Amniotic epithelial cell (primary cell): ENCODE results near the gene CCL5.

Experiments
- DNase-seq: peaks from one replicate; pipeline ENCODE4 v3.0.0-alpha.2; 2010; ENCODE audit warnings: low read depth

The CCL5 gene

DNA sequence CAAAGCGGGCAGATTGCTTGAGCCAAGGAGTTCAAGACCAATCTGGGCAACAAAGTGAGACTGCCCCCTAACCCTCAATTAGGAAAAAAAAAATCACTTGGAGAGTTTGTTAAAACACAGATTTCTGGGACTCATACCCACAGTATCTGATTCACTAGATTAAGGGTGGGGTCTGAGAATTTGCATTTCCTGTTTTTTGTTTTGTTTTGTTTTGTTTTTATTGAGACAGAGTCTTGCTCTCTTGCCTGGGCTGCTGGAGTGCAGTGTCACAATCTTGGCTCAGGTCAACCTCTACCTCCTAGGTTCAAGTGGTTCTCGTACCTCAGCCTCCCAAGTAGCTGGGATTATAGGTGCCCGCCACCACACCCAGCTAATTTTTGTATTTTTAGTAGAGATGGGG, 12.6 kb downstream of the CCL5 start:
- no peak for DNase-seq

DNA sequence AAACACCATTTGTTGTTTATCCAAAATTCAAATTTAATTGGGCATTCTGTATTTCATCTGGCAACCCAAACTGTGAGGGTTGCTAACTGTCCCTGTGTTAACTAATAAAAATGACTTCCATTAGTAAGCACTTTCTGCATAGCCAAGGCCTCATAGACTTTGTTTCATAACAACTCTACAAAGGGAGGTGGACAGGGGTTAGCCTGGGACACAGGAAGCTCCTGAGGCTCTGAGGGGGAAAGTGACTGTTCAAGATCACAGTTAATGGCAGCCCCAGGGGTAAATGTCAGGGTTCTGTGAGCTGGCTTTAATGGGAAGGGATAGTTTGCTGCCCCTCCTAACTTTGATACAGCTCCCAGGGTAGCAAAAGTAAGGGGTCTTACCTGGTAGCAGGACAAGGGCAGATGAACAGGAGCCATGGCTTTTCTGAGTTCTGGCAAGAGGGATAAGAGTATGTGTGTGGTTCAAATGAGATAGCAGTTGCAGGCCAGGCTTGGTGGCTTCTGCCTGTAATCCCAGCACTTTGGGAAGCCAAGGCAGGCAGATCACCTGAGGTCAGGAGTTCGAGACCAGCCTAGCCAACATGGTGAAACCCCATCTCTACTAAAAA, 13.7 kb downstream of the CCL5 start:
- DNase-seq: no peak

- DNase-seq: peak; percentile 30
Measured at GRCh38 chr17:35865412-35866340, 14.5 kb downstream of the CCL5 start.

GRCh38 chr17:35864853-35865252, 15.3 kb downstream of the CCL5 start:
- DNase-seq: no peak

GRCh38 chr17:35856603-35857002, 23.6 kb downstream of the CCL5 start:
- no peak for DNase-seq

- no peak for DNase-seq
Measured at GRCh38 chr17:35855965-35856364, 24.2 kb downstream of the CCL5 start.

- peak; percentile 69 for DNase-seq
Measured at GRCh38 chr17:35849469-35850348, 30.5 kb downstream of the CCL5 start.

GRCh38 chr17:35847633-35848373, 32.4 kb downstream of the CCL5 start:
- no peak for DNase-seq

DNA sequence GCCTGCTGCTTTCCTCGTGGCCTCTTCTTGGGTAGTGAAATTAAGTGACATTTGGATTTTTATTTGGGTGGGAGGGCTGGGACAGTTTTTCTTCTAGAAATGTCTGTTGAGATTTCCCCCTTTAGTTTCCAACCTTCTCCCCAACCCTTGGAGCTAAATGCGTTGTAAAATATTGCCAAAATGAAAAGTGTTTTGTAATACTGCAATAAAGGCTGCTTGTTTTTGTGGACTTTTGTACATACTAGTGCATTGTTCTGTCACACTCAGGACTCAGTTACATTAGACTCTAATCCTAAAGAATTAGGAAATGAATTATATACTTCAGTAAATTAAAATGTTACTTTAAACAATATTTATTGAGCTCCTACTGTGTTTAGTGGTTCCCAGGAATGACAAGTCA, 33.2 kb downstream of the CCL5 start:
- no peak for DNase-seq

DNA sequence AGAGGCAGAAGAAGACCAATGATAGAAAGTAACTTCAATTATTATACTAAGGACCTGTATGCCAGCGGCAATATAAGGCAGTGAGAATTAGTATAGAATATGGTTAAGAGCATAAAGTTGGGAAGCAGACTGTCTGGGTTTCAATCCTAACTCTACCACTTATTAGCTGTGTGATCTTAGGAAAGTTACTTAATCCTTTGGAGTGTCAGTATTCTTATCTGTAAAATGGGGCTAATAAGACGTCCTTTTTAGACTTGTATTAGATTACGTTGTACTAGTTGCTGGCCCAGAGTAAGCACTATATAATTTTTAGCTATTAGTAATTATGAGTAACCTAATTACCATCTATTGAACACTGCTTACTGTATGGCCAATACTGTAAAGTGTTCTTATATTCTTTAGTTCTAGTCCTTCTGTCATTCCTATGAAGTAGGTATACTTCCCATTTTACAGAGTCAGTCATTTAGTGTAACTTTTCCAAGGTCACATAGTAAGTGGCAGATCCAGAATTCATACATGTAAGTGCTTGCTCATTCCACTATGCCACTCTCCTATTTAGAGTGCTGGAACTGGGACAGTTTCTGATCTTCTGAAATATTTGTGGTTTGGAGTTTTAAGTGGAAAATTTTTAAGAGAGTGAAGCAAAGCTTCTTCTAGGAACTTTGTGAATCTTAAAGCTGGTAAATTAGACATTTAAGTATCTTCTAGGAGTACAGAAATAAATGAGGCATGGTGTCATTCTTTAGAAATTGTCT, 33.9 kb downstream of the CCL5 start:
- peak; percentile 43 for DNase-seq

DNA sequence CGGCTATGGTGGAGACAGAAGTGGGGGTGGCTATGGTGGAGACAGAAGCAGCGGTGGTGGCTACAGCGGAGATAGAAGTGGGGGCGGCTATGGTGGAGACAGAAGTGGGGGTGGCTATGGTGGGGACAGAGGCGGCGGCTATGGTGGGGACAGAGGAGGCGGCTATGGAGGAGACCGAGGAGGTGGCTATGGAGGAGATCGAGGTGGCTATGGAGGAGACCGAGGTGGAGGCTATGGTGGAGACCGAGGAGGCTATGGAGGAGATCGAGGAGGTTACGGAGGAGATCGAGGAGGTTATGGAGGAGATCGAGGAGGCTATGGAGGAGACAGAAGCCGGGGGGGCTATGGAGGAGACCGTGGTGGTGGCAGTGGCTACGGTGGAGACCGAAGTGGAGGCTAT, 35.6 kb downstream of the CCL5 start:
- DNase-seq: no peak

DNA sequence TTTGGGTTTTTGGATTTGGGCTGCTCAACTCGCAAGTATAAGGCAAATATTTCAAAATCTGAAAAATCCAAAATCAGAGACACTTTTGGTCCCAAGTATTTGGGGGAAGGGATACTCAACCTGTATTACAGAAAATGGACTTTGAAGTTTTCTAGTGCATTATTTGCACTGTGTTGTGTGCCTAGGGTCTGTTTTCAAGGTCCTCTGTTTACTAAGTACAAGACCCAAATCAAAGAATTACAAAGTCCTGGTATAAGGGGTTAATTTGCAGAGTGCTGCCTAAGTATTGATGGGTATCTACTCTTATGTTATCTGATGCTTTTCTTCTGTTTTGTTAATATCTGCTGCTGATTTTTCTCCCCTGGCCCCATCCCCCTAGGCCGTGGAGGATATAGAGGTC, 36.5 kb downstream of the CCL5 start:
- no peak for DNase-seq

- no peak for DNase-seq
Measured at GRCh38 chr17:35842239-35842638, 37.9 kb downstream of the CCL5 start.

DNA sequence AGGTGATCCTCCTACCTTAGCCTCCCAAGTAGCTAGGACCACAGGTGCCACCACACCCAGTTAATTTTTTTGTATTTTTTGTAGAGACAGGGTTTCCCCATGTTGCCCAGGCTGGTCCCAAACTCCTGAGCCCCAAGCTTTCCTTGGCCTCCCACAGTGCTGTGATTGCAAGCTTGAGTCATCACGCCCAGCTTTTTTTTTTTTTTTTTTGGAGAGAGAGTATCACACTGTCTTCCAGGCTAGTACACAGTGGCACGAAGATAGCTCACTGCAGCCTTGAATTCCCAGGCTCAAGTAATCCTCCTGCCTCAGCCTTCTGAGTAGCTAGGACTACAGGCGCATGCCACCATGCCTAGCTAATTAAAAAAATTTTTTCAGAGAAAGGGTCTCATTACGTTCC, 38.7 kb downstream of the CCL5 start:
- peak; percentile 93 for DNase-seq

DNA sequence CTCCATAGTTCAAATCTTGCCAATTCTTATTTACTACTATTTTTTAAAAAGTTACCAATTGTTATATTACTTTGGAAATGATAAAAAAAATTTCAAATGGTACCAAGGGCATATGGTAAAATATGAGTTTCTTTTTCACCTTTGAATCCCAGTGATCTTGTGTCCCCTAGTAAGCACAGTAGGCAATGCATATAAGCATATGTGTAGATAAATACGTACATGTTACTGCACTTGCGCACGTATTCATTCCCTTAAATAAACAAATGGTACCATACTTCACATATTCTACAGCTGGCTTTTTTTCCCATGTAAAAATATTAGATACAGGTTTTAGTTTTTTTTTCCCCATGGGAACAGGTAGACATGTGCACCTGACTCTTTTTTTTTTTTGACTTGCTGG, 39.1 kb downstream of the CCL5 start:
- no peak for DNase-seq

DNA sequence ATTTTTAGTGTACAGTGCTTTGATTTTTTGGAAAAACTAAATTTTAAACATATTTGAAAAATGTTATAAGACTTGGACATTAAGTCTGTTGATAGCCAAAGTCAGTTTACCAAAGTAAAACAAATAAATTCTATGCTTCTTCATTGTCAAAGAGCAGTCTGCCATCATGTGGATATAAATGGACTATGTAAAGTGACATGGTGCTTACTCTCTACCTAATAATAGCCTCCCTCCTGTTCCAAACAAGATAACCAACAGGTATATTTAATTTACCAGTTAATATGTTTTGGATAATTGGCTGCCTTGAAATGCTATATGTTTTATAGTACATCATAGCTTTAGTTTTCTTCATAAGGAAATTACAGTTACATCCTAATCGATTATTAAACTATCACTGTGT, 55.0 kb downstream of the CCL5 start:
- DNase-seq: no peak
